ENCODE measurements around the gene TP53BP1. TPM values are rescaled to one million over a fixed set of nuclear protein-coding genes. Genes with fewer than 3 reads are reported as not detected.

Gene TP53BP1
- total and polyA plus RNA-seq, 3 donors from 2014 or later = 50.0 to 133 (median 112) TPM

- Histone ChIP-seq H3K36me3 (ENCODE audit: low read depth, missing control alignments) (no peaks in the 10 kb centered on the region), H3K4me1 (no peaks in the 10 kb centered on the region), H3K4me3 (no peak overlapping the region), H3K27me3 (no peaks in the 10 kb centered on the region), H3K9me3 (no peaks in the 10 kb centered on the region), H3K27ac (no peak overlapping the region)
- TF ChIP-seq CTCF (IDR thresholded peaks at IDR 0.05) (no peak), POLR2A (IDR thresholded peaks at IDR 0.05) (no peak)
- DNase-seq = no peak
- intact Hi-C loops (cut with DNase I; ENCODE audit: low total_unique reads) = no loop called here
These were observed 78.8 kb downstream of the TP53BP1 start for GRCh38 chr15:43414196-43414595.

- Histone ChIP-seq H3K27me3 (no peaks in the 10 kb centered on the region), H3K27ac (no peak overlapping the region), H3K4me3 (no peak overlapping the region), H3K9me3 (no peaks in the 10 kb centered on the region), H3K4me1 (no peaks in the 10 kb centered on the region), H3K36me3 (ENCODE audit: low read depth, missing control alignments) (no peaks in the 10 kb centered on the region)
- intact Hi-C loops (cut with DNase I; ENCODE audit: low total_unique reads) = no loop called here
- TF ChIP-seq POLR2A (IDR thresholded peaks at IDR 0.05) = no peak
- TF ChIP-seq CTCF (IDR thresholded peaks at IDR 0.05) = no peak
- WGBS, 2 donors = 86 to 93% methylated on average over 1 of the region's 1 CpG
- DNase-seq = no peak
These were observed 80.9 kb downstream of the TP53BP1 start for GRCh38 chr15:43412096-43412495.

- Histone ChIP-seq H3K27me3 (no peaks in the 10 kb centered on the region), H3K36me3 (ENCODE audit: low read depth, missing control alignments) (no peaks in the 10 kb centered on the region), H3K4me3 (no peak overlapping the region), H3K27ac (no peak overlapping the region), H3K4me1 (no peaks in the 10 kb centered on the region), H3K9me3 (no peaks in the 10 kb centered on the region)
- no peak for DNase-seq
- intact Hi-C loops (cut with DNase I; ENCODE audit: low total_unique reads) = no loop called here
- TF ChIP-seq POLR2A (IDR thresholded peaks at IDR 0.05) = no peak
- TF ChIP-seq CTCF (IDR thresholded peaks at IDR 0.05) = no peak
- WGBS, 2 donors = 84 to 85% methylated on average over 5 of the region's 5 CpGs
These were observed 82.3 kb downstream of the TP53BP1 start for GRCh38 chr15:43410572-43411214.

GRCh38 chr15:43408789-43409188 is 84.2 kb downstream of the TP53BP1 start:
- Histone ChIP-seq H3K27me3 (no peaks in the 10 kb centered on the region), H3K36me3 (ENCODE audit: low read depth, missing control alignments) (no peaks in the 10 kb centered on the region), H3K4me3 (no peak overlapping the region), H3K27ac (no peak overlapping the region), H3K9me3 (no peaks in the 10 kb centered on the region), H3K4me1 (no peaks in the 10 kb centered on the region)
- 55 to 65% methylated on average over 4 of the region's 4 CpGs for WGBS, 2 donors
- TF ChIP-seq POLR2A (IDR thresholded peaks at IDR 0.05) (no peak), CTCF (IDR thresholded peaks at IDR 0.05) (no peak)
- intact Hi-C loops (cut with DNase I; ENCODE audit: low total_unique reads) = no loop called here
- no peak for DNase-seq

GRCh38 chr15:43406808-43407207 is 86.1 kb downstream of the TP53BP1 start:
- Histone ChIP-seq H3K27me3 (no peaks in the 10 kb centered on the region), H3K9me3 (no peaks in the 10 kb centered on the region), H3K4me1 (no peaks in the 10 kb centered on the region), H3K27ac (no peak overlapping the region), H3K36me3 (ENCODE audit: low read depth, missing control alignments) (no peaks in the 10 kb centered on the region), H3K4me3 (no peak overlapping the region)
- 90 to 93% methylated on average over 2 of the region's 2 CpGs for WGBS, 2 donors
- no peak for DNase-seq
- intact Hi-C loops (cut with DNase I; ENCODE audit: low total_unique reads) = no loop called here
- no peak for TF ChIP-seq CTCF (IDR thresholded peaks at IDR 0.05)
- TF ChIP-seq POLR2A (IDR thresholded peaks at IDR 0.05) = no peak

Data from testis (tissue), 3 donors.